ENCODE measurements around the gene CCNL2.

DNA sequence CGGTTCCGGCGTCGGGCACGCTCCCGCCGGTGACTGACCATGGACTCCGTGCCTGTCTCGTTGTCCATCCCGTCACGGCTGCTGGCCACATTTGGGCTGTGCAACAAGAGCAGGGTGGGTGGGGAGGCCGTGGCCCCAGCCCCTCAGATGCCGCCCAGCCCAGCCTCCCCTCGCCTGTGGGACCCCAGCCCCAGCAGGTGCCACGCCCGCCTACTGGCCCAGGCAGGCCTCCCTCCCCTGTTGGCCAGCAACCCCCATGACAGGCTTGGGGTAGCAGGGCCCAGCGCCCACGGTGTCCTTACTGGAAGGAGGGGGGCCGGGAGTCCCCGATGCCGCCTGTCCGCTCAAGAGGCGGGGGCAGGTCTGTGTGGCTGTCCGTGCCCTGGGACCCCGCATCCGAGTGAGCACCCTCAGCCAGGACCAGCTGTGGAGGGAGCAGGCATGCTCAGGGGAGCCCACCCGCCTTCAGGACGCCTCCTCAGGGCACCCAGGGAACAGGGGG lies 57.0 kb downstream of the CCNL2 start:
- TF ChIP-seq EP300 (IDR thresholded peaks at IDR 0.05), result no peak
- TF ChIP-seq, protein P1, sequence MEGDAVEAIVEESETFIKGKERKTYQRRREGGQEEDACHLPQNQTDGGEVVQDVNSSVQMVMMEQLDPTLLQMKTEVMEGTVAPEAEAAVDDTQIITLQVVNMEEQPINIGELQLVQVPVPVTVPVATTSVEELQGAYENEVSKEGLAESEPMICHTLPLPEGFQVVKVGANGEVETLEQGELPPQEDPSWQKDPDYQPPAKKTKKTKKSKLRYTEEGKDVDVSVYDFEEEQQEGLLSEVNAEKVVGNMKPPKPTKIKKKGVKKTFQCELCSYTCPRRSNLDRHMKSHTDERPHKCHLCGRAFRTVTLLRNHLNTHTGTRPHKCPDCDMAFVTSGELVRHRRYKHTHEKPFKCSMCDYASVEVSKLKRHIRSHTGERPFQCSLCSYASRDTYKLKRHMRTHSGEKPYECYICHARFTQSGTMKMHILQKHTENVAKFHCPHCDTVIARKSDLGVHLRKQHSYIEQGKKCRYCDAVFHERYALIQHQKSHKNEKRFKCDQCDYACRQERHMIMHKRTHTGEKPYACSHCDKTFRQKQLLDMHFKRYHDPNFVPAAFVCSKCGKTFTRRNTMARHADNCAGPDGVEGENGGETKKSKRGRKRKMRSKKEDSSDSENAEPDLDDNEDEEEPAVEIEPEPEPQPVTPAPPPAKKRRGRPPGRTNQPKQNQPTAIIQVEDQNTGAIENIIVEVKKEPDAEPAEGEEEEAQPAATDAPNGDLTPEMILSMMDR (IDR thresholded peaks at IDR 0.05), result no peak
- no peak for TF ChIP-seq POLR2A (IDR thresholded peaks at IDR 0.05)
